ENCODE measurements around the gene RBM14.
"Not testable (repeated sequence)": the region's sequence is repeated elsewhere in the genome, so short reads cannot be mapped to it uniquely, and the experiment has no call there.

Gene RBM14

GRCh38 chr11:66603072-66603471, 13.4 kb upstream of the RBM14 start:
- no peak for TF ChIP-seq CTCF (IDR thresholded peaks at IDR 0.05; ENCODE audit: extremely low read depth, missing control alignments)
- no peak for DNase-seq (ENCODE audit: low spot score)

- no peak for DNase-seq (ENCODE audit: low spot score)
- TF ChIP-seq CTCF (IDR thresholded peaks at IDR 0.05; ENCODE audit: extremely low read depth, missing control alignments) = no peak
Observed at GRCh38 chr11:66604155-66604554, 12.3 kb upstream of the RBM14 start.

- not testable (repeated sequence) for DNase-seq (ENCODE audit: low spot score)
Observed at GRCh38 chr11:66606608-66607007, 9.8 kb upstream of the RBM14 start.

- TF ChIP-seq CTCF (IDR thresholded peaks at IDR 0.05; ENCODE audit: extremely low read depth, missing control alignments) = no peak
- no peak for DNase-seq (ENCODE audit: low spot score)
Observed at GRCh38 chr11:66607126-66607834, 9.2 kb upstream of the RBM14 start.

- no peak for DNase-seq (ENCODE audit: low spot score)
- no peak for TF ChIP-seq CTCF (IDR thresholded peaks at IDR 0.05; ENCODE audit: extremely low read depth, missing control alignments)
Observed at GRCh38 chr11:66609721-66610617, 6.5 kb upstream of the RBM14 start.

- TF ChIP-seq CTCF (IDR thresholded peaks at IDR 0.05; ENCODE audit: extremely low read depth, missing control alignments) = no peak
- no peak for DNase-seq (ENCODE audit: low spot score)
Observed at GRCh38 chr11:66612458-66612857, 4.0 kb upstream of the RBM14 start.

- no peak for TF ChIP-seq CTCF (IDR thresholded peaks at IDR 0.05; ENCODE audit: extremely low read depth, missing control alignments)
- no peak for DNase-seq (ENCODE audit: low spot score)
Observed at GRCh38 chr11:66614073-66614472, 2.4 kb upstream of the RBM14 start.
